ENCODE data around the gene MAP3K3.
"Not testable (repeated sequence)": the region's sequence is repeated elsewhere in the genome, so short reads cannot be mapped to it uniquely, and the experiment has no call there.

MAP3K3 gene

GRCh38 chr17:63705657-63706056 lies 83.4 kb downstream of the MAP3K3 start:
- no peak for DNase-seq (ENCODE audit: low read depth in 2 of 2)

DNA sequence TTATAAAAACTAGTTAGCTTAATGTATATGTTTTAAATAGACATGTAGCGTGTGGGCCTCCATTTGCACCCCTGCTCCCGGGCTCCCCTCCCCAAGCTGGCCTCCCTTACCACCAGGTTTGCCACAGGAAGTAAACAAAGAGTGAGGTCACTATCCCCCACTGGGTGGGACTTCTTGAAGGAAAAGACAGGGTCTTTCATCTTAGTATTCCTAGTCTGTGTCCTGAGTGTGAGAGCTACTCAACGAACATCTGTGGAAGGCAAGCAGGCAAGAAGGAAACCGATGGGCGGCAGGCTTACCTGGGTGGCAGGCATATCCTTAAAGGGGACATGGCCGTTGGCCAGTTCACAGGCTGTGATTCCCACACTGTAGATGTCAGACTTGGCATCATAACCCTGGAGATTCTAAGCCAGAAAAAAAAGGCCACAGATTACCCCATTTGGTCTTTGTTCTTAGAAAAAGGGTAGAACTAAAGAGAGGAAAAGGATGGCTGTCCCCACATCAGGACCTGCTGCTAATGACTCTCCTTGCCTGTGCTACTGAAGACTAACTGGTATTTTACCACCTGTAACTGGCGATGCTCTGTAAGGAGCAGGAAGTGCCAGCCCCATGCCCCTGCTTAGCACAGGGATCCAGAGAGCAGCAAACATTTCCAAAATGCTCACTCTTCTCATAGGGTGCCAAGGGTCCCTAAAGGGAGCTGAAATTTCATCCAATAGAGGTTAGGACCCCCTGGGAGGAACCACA lies 84.3 kb downstream of the MAP3K3 start:
- no peak for DNase-seq (ENCODE audit: low read depth in 2 of 2)

DNA sequence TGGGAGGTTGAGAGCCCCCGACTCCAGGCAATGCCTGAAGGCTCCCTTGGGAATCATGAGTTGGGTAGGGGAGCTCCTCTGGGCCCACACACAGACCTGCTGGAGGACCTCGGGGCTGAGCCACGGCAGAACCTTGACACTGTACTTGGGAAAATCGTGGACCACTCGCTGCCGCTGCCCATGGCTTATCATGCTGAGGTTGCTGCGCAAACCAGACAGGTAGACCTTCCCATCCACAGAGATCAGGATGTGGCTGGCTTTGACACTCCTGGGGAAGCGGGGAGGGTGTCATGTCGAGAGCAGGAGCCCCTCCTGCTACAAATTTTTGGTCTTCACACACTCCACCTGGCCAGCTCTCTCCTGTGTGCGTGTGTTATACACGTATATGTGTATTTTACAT lies 84.9 kb downstream of the MAP3K3 start:
- DNase-seq (ENCODE audit: low read depth in 2 of 2): no peak

- DNase-seq (ENCODE audit: low read depth in 2 of 2): no peak
Measured at GRCh38 chr17:63709110-63709509, 86.9 kb downstream of the MAP3K3 start.

DNA sequence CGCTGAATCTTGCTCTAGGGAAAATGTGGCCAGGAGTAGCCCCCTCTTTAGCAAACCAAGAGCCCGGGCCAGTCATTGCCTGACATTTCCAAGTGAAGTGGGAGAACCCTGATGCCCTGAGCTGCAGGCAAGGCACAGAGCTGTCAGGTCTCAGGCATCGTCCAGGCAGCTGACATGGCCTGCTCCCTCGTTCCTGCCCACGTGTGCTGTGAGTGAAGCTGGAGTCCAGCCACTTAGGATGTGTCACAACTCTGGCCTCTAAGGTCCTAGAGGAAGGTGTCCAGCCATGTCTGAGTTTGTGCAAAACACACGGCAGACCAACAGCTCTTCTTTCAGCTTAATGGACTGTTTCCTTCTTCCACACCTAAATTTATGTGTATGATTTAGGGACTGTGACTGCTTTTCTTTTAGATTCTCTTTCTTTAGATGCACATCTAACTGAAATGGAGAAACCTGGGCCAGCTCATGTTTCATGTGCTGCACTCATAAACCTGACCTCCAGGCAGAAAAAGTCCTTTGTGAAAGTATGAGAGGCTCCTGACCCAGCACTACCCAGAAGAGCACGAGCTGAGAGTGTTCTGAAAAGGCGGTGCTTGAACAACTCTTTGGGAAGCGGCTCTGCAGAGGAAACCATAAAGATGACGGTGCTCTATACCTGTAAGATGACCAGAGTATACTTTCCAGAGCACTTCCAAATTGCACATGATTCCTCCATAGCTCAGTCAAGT lies 92.5 kb downstream of the MAP3K3 start:
- DNase-seq (ENCODE audit: low read depth in 2 of 2): no peak

DNA sequence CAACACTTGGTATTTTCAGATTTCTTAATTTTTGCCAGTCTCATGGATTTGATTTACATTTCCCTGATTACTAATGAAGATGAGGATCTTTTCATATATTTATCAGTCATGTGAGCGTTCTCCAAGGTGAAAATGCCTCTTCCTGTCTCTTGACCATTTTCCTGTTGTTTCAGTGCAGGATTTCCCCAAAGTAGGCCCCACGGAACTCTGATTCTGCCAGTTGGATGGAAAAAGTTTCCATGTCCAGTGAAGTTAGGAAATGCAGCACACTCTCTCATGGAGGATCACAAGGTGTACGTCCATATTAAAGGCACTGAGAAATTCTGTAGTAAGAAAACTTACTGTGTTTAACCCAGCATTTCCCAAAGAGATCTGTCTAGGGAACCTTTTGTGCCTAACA lies 94.2 kb downstream of the MAP3K3 start:
- no peak for DNase-seq (ENCODE audit: low read depth in 2 of 2)

GRCh38 chr17:63718988-63719387 lies 96.8 kb downstream of the MAP3K3 start:
- DNase-seq (ENCODE audit: low read depth in 2 of 2): no peak

GRCh38 chr17:63720194-63720593 lies 98.0 kb downstream of the MAP3K3 start:
- DNase-seq (ENCODE audit: low read depth in 2 of 2): not testable (repeated sequence)

- no peak for DNase-seq (ENCODE audit: low read depth in 2 of 2)
Measured at GRCh38 chr17:63722403-63722802, 100.2 kb downstream of the MAP3K3 start.

- DNase-seq (ENCODE audit: low read depth in 2 of 2): no peak
Measured at GRCh38 chr17:63735691-63736090, 113.5 kb downstream of the MAP3K3 start.

- no peak for DNase-seq (ENCODE audit: low read depth in 2 of 2)
Measured at GRCh38 chr17:63740464-63741142, 118.4 kb downstream of the MAP3K3 start.

DNA sequence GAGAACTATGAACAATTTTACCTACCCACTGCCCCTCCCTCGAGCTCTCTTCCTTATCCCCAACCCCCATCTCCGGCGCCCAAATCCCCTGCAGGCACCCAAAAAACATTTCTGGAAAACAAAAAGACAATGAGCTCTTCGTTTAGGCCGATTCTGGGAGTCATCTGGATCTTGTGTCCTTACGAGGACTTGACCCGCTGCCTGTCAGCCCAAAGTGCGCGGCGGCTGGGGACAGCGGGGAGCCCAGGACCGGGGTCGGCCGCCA lies 118.9 kb downstream of the MAP3K3 start:
- DNase-seq (ENCODE audit: low read depth in 2 of 2): peak in 1 of 2 experiments; percentile 38

DNA sequence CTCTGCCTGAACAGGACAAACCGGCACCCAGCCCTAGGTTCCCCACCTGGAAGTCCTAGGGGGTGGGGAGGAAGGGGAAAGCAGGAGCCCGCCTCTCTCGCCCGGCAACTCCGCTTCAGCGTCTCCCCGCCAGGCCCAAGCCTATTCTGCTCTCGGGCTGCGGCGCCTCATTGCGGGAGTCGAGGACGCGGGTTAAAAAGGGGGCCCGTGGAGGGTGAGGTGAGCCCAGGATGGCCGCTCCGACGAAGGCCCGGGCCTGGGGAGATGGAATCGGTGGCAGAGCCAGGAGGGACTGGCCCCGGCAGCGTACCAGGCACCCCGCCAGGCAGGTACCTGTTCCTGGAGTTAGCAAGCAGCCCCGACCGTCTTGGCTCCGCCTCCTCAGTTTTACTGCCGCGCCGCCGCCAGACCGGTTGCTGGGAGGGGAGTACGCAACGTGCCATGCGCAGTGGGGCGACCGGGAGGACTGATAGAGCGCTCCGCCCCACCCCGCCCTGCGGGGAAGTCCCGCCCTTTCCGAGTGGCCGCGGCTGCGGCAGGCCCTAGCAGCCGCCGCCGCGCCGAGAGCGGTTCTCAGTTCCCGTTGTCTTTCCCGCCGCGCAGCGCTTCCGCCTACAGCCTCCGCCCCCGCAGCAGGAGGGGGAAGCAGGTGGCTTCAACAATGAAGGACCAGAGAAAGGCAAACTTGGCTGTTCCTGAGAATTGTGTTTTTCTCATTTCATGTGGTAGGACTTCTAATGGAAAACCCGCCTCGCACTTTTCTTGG lies 119.4 kb downstream of the MAP3K3 start, which contains the start of gene STRADA:
STRADA (minus strand) TSS at position 392 of the 766 bp plus-strand sequence. CDS start 13,430 bp downstream, outside the sequence.
- peak; percentile 98 to 99 for DNase-seq (ENCODE audit: low read depth in 2 of 2)

All from stimulated activated CD4-positive, alpha-beta T cell treated with anti-CD3 and anti-CD28 coated beads, Interleukin-12 subunit alpha, Interleukin-12 subunit beta, amount 100 ng/mL, for 24 hours (primary cell).